Measurements from ENCODE around the gene PLAAT4.
"Not testable (repeated sequence)": the region's sequence is repeated elsewhere in the genome, so short reads cannot be mapped to it uniquely, and the experiment has no call there.

Gene PLAAT4

GRCh38 chr11:63511048-63511748, 25.4 kb upstream of the PLAAT4 start:
- DNase-seq (ENCODE audit: low read depth in 2 of 2), result no peak

- no peak for DNase-seq (ENCODE audit: low read depth in 2 of 2)
These were observed 23.8 kb upstream of the PLAAT4 start for GRCh38 chr11:63512816-63513215.

- DNase-seq (ENCODE audit: low read depth in 2 of 2), result no peak
These were observed 20.5 kb upstream of the PLAAT4 start for GRCh38 chr11:63516109-63516508.

- DNase-seq (ENCODE audit: low read depth in 2 of 2), result no peak
These were observed 19.5 kb upstream of the PLAAT4 start for GRCh38 chr11:63517156-63517555.

GRCh38 chr11:63518548-63518947, 18.1 kb upstream of the PLAAT4 start:
- no peak for DNase-seq (ENCODE audit: low read depth in 2 of 2)

GRCh38 chr11:63520606-63521170, 15.9 kb upstream of the PLAAT4 start:
- no peak for DNase-seq (ENCODE audit: low read depth in 2 of 2)

- DNase-seq (ENCODE audit: low read depth in 2 of 2), result no peak
These were observed 14.7 kb upstream of the PLAAT4 start for GRCh38 chr11:63521896-63522295.

- no peak for DNase-seq (ENCODE audit: low read depth in 2 of 2)
These were observed 13.5 kb upstream of the PLAAT4 start for GRCh38 chr11:63523151-63523550.

- no peak for DNase-seq (ENCODE audit: low read depth in 2 of 2)
These were observed 8.9 kb upstream of the PLAAT4 start for GRCh38 chr11:63527667-63528066.

- not testable (repeated sequence) for DNase-seq (ENCODE audit: low read depth in 2 of 2)
These were observed 8.5 kb upstream of the PLAAT4 start for GRCh38 chr11:63528156-63528555.

GRCh38 chr11:63528729-63529278, 7.8 kb upstream of the PLAAT4 start:
- not testable (repeated sequence) for DNase-seq (ENCODE audit: low read depth in 2 of 2)

GRCh38 chr11:63529373-63529772, 7.2 kb upstream of the PLAAT4 start:
- not testable (repeated sequence) for DNase-seq (ENCODE audit: low read depth in 2 of 2)

GRCh38 chr11:63530021-63530420, 6.6 kb upstream of the PLAAT4 start:
- no peak for DNase-seq (ENCODE audit: low read depth in 2 of 2)

- not testable (repeated sequence) for DNase-seq (ENCODE audit: low read depth in 2 of 2)
These were observed 5.4 kb upstream of the PLAAT4 start for GRCh38 chr11:63531074-63531792.

GRCh38 chr11:63532117-63532516, 4.5 kb upstream of the PLAAT4 start:
- no peak for DNase-seq (ENCODE audit: low read depth in 2 of 2)

- DNase-seq (ENCODE audit: low read depth in 2 of 2), result no peak
These were observed 3.7 kb upstream of the PLAAT4 start for GRCh38 chr11:63532799-63533475.

GRCh38 chr11:63534076-63534475, 2.5 kb upstream of the PLAAT4 start:
- no peak for DNase-seq (ENCODE audit: low read depth in 2 of 2)

GRCh38 chr11:63534895-63535461, 1.6 kb upstream of the PLAAT4 start:
- no peak for DNase-seq (ENCODE audit: low read depth in 2 of 2)

GRCh38 chr11:63535734-63536133, 874 bp upstream of the PLAAT4 start:
- DNase-seq (ENCODE audit: low read depth in 2 of 2), result no peak

GRCh38 chr11:63537293-63538101, 889 bp downstream of the PLAAT4 start:
- DNase-seq (ENCODE audit: low read depth in 2 of 2), result no peak

GRCh38 chr11:63542506-63542905, 5.9 kb downstream of the PLAAT4 start:
- DNase-seq (ENCODE audit: low read depth in 2 of 2), result not testable (repeated sequence)

Measured in activated CD4-positive, alpha-beta T cell treated with anti-CD3 and anti-CD28 coated beads for 24 hours (primary cell).